GM23338 (cell line): ENCODE data around the gene DNAH17.

Experiments used
- EZH2phosphoT487 ChIP-seq: fragments of 200-600 bp; sonication (generic); IDR thresholded peaks from one replicate; pipeline ENCODE4 v1.8.1; 2018; ENCODE audit warnings: antibody characterized with exemption; ENCODE audit not compliant: unreplicated experiment
- POLR2AphosphoS5 ChIP-seq: IDR thresholded peaks from 2 replicates; pipeline ENCODE4 v1.6.1; 2016; ENCODE audit warnings: antibody characterized with exemption, low read depth
- TF ChIP-seq, protein P1 (sequence below), 2 experiments: fragments of 200-600 bp in 1 of 2; sonication (generic) in 1 of 2; conservative IDR thresholded peaks; 2 replicates each; pipeline versions ENCODE4 v1.5.1 to v1.6.1; 2016 to 2017; ENCODE audit warnings: antibody characterized with exemption in 2 of 2, low read depth in 2 of 2, mild to moderate bottlenecking in 2 of 2, moderate library complexity in 1 of 2

DNA sequence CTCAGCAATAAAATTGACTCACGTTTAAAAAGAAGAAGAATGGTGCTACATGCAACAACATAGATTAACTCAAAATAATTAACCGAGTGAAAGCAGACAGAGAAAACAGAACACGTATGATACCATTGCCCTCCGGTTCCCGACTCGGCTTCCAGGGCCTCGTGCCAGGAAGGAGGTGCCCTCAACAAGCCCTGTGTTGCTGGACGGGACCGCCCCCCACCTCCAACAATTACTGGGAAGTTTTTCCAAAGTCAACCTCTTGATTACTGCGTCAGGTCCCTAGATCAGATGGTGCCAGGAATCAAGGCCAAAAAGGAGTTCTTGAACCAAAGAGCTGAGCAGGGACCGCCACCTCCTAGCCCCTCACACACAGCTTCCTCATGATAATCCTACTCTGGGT is 20.4 kb downstream of the DNAH17 start:
- TF ChIP-seq POLR2AphosphoS5 (no peak), EZH2phosphoT487 (no peak)
- TF ChIP-seq, protein P1, sequence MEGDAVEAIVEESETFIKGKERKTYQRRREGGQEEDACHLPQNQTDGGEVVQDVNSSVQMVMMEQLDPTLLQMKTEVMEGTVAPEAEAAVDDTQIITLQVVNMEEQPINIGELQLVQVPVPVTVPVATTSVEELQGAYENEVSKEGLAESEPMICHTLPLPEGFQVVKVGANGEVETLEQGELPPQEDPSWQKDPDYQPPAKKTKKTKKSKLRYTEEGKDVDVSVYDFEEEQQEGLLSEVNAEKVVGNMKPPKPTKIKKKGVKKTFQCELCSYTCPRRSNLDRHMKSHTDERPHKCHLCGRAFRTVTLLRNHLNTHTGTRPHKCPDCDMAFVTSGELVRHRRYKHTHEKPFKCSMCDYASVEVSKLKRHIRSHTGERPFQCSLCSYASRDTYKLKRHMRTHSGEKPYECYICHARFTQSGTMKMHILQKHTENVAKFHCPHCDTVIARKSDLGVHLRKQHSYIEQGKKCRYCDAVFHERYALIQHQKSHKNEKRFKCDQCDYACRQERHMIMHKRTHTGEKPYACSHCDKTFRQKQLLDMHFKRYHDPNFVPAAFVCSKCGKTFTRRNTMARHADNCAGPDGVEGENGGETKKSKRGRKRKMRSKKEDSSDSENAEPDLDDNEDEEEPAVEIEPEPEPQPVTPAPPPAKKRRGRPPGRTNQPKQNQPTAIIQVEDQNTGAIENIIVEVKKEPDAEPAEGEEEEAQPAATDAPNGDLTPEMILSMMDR (conservative IDR thresholded peaks at IDR 0.05; ENCODE audit: low read depth in 2 of 2): no peak
